Lung (tissue), 12 donors: ENCODE data around the gene TSEN15. TPM values are rescaled to one million over a fixed set of nuclear protein-coding genes. Genes with fewer than 3 reads are reported as not detected.
A peak's percentile ranks its signal among the peaks of the same experiment; 100 is the strongest.

Experiments used
- ATAC-seq: fragments of 200-7000 bp; cut with Tn5 transposase; one replicate; pipeline ENCODE4 v1.9.1; 2020; ENCODE audit warnings: moderate number of reproducible peaks; ENCODE audit not compliant: insufficient read depth, low FRiP score
- DNase-seq, 3 donors: peaks; one replicate each; pipeline ENCODE4 v3.0.0-alpha.2; 2013 to 2017
- H3K27ac ChIP-seq, 2 donors: one replicate each; pipeline ENCODE4 v1.5.1; 2013; ENCODE audit warnings: mild to moderate bottlenecking in 2 of 2, moderate library complexity in 2 of 2, control low read depth in 1 of 2, inconsistent platforms in 1 of 2, low read depth in 1 of 2, low read length in 1 of 2
- H3K27me3 ChIP-seq, 3 donors: one replicate each; pipeline ENCODE4 v1.5.1; 2013; ENCODE audit warnings: low read length in 2 of 3; ENCODE audit not compliant: control insufficient read depth in 3 of 3, insufficient read depth in 3 of 3
- H3K36me3 ChIP-seq, 4 donors: one replicate each; pipeline ENCODE4 v1.5.1; 2013; ENCODE audit warnings: low read length in 4 of 4, mild to moderate bottlenecking in 1 of 4, moderate library complexity in 1 of 4; ENCODE audit not compliant: control insufficient read depth in 4 of 4, insufficient read depth in 4 of 4
- H3K4me1 ChIP-seq, 5 donors: one replicate each; pipeline ENCODE4 v1.5.1; 2013; ENCODE audit warnings: low read length in 5 of 5, mild to moderate bottlenecking in 2 of 5, moderate library complexity in 1 of 5; ENCODE audit not compliant: control insufficient read depth in 5 of 5, insufficient read depth in 5 of 5
- H3K4me3 ChIP-seq: one replicate; pipeline ENCODE4 v1.5.1; 2013; ENCODE audit warnings: mild to moderate bottlenecking, control low read depth, moderate library complexity
- H3K9ac ChIP-seq, 2 donors: one replicate each; pipeline ENCODE4 v1.5.1; 2013; ENCODE audit warnings: low read length in 2 of 2, control low read depth in 1 of 2; ENCODE audit not compliant: insufficient read depth in 1 of 2
- H3K9me3 ChIP-seq, 4 donors: one replicate each; pipeline ENCODE4 v1.5.1; 2013; ENCODE audit warnings: low read length in 3 of 4, mild to moderate bottlenecking in 1 of 4, moderate library complexity in 1 of 4; ENCODE audit not compliant: control insufficient read depth in 4 of 4, insufficient read depth in 3 of 4
- CTCF ChIP-seq: IDR thresholded peaks from 2 replicates; pipeline ENCODE4 v1.5.1; 2012; ENCODE audit warnings: mild to moderate bottlenecking; ENCODE audit errors: control extremely low read depth, extremely low read depth
- WGBS, 2 donors: extraction: QIAGEN DNeasy Blood & Tissue Kit; methylation state at CpG; one replicate each; pipeline ENCODE4 v1.1.7; 2013; 5-methylcytosine and 5-hydroxymethylcytosine counted together
- polyA plus RNA-seq, 2 donors: library from polyadenylated mRNA; stranded (reverse); fragments of 200-250 nt; gene quantifications; one replicate each; pipeline ENCODE4 v1.2.1, GENCODE V29; 2013
- total RNA-seq, 2 donors: library from RNA; depleted of rRNA in 1 of 2; stranded (reverse); fragments of >200 nt in 1 of 2; gene quantifications; one replicate each; pipeline ENCODE4 v1.2.1, GENCODE V29; 2014 to 2021
- donor health status: control.
- donor health status: control.
- donor health status: Bipolar disorder and iron deficiency.
- donor health status: healthy.
- donor health status: DM: yes; HTN: yes; CAD: no.

The TSEN15 gene
- total and polyA plus RNA-seq, 4 donors: 18.8 to 32.8 (median 31.1) TPM

GRCh38 chr1:184060316-184060715 is 8.8 kb downstream of the TSEN15 start:
- H3K9me3 ChIP-seq: no peaks in the 10 kb centered on the region
- ATAC-seq (no peak), DNase-seq (no peak)
- H3K4me3 ChIP-seq: no peak overlapping the region
- no peak overlapping the region for H3K9ac ChIP-seq
- H3K36me3 ChIP-seq: peaks cover 2 to 13% (median 6%) of the 10 kb centered on the region in 4 donors
- no peaks in the 10 kb centered on the region for H3K27me3 ChIP-seq
- 82 to 90% methylated on average over 3 of the region's 3 CpGs for WGBS, 2 donors
- no peak overlapping the region for H3K27ac ChIP-seq
- no peak for TF ChIP-seq CTCF
- H3K4me1 ChIP-seq: peaks cover 0 to 19% (median 3%) of the 10 kb centered on the region in 5 donors

GRCh38 chr1:184061396-184062003 is 10.0 kb downstream of the TSEN15 start:
- 43 to 60% methylated on average over 2 of the region's 2 CpGs for WGBS, 2 donors
- Histone ChIP-seq H3K4me3 (no peak overlapping the region), H3K4me1 (peaks cover 0 to 19% (median 3%) of the 10 kb centered on the region in 5 donors), H3K9me3 (no peaks in the 10 kb centered on the region), H3K9ac (no peak overlapping the region), H3K27ac (no peak overlapping the region), H3K36me3 (peaks cover 2 to 13% (median 8%) of the 10 kb centered on the region in 4 donors), H3K27me3 (no peaks in the 10 kb centered on the region)
- peak in 2 of 3 donors; percentile 51 to 64 for DNase-seq
- no peak for ATAC-seq
- TF ChIP-seq CTCF: no peak

GRCh38 chr1:184062640-184063286 is 11.2 kb downstream of the TSEN15 start:
- 87 to 90% methylated on average over 3 of the region's 3 CpGs for WGBS, 2 donors
- Histone ChIP-seq H3K36me3 (peaks cover 2 to 13% (median 8%) of the 10 kb centered on the region in 4 donors), H3K4me1 (peaks cover 0 to 19% (median 3%) of the 10 kb centered on the region in 5 donors), H3K27ac (no peak overlapping the region), H3K9ac (no peak overlapping the region), H3K9me3 (no peaks in the 10 kb centered on the region), H3K27me3 (no peaks in the 10 kb centered on the region), H3K4me3 (no peak overlapping the region)
- ATAC-seq (no peak), DNase-seq (no peak)
- TF ChIP-seq CTCF: no peak
